Measurements from ENCODE around the gene GNG4. TPM values are rescaled to one million over a fixed set of nuclear protein-coding genes. Genes with fewer than 3 reads are reported as not detected.
"Not testable (repeated sequence)": the region's sequence is repeated elsewhere in the genome, so short reads cannot be mapped to it uniquely, and the experiment has no call there.

The GNG4 gene
- total RNA-seq, 2 donors from 2014 or later = not detected

DNA sequence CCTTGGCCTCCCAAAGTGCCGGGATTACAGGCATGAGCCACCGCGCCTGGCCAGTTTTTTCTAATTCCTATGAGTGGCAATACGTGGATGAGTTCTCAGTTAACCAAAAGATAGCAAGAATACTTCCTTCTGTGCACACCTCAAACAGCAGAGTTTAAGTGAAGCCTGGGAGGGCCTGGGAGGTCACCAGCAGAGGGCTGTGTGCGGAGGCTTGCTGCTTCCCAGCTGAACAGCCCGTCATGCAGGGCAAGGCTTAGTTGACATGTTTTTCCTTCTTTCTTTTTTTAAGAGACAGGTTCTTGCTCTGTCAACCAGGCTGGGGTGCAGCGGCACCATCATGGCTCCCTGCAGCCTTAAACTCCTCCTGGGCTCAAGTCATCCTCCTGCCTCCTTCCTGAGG, 17.8 kb downstream of the GNG4 start:
- Mint-ChIP-seq H3K27ac (no peak overlapping the region), H3K4me3 (no peak overlapping the region), H3K27me3 (peaks cover 38% of the 10 kb centered on the region), H3K4me1 (peaks cover 5% of the 10 kb centered on the region), H3K36me3 (ENCODE audit: low read depth) (peaks cover 4% of the 10 kb centered on the region)
- H3K9me3 ChIP-seq (ENCODE audit: control insufficient read depth, low read length, poor library complexity, severe bottlenecking) = no peaks in the 10 kb centered on the region
- ATAC-seq = no peak
- no peak for DNase-seq

DNA sequence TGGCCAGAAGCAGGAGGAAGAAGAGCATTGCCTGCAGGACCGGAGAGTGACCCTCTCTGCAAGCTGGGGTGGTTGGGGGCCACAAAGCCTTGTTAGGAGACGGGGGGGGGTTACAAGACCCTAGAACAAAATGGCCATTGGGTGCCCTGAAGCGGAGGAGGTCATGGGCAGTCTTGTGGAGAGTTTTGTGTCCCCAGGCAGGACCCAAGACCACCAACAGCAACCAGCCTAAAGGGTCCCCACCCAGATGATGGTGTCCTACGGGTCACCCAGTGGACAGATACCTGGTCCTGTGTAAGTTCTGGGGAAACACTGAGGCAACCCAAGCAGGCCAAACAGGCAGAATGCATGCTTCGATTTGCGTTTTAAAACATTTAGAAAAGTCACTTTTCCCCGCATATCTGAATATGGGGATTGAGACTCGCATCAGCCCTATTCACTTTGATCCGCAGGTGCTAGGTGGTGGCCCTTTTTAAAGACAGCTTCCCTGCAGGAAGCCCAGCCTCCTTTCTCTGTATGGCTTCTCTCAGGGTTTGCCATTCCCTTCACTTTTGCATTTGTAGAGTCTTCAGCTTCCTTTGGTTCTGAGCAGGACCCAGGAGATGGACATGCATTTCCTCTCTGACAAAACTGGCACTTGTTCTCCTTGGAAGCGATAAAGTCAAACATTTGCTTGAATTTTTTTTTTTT, 21.1 kb downstream of the GNG4 start:
- no peaks in the 10 kb centered on the region for H3K9me3 ChIP-seq (ENCODE audit: control insufficient read depth, low read length, poor library complexity, severe bottlenecking)
- no peak overlapping the region for H3K4me3 Mint-ChIP-seq
- H3K36me3 Mint-ChIP-seq (ENCODE audit: low read depth) = peaks cover 9% of the 10 kb centered on the region
- ATAC-seq = no peak
- no peak overlapping the region for H3K27ac Mint-ChIP-seq
- DNase-seq = no peak
- H3K27me3 Mint-ChIP-seq = peaks cover 45% of the 10 kb centered on the region
- peaks cover 5% of the 10 kb centered on the region for H3K4me1 Mint-ChIP-seq

DNA sequence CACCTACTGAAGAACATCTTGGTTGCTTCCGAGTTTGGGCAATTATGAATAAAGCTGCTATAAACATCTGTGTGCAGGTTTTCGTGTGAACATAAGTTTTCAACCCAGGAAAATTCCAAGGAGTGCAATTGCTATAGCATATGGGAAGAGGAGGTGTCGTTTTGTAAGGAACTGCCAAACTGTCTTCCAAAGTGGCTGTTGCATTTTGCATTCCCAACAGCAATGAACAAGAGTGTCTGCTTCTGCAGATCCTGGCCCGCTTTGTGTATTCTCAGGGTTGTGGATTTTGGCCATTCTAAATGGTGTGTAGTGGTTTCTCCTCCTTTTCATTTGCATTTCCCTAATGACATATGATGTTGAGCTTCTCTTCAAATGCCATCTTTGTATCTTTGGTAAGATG, 23.8 kb downstream of the GNG4 start:
- Mint-ChIP-seq H3K36me3 (ENCODE audit: low read depth) (peaks cover 10% of the 10 kb centered on the region), H3K4me1 (no peaks in the 10 kb centered on the region), H3K27me3 (peaks cover 33% of the 10 kb centered on the region), H3K27ac (no peak overlapping the region), H3K4me3 (no peak overlapping the region)
- H3K9me3 ChIP-seq (ENCODE audit: control insufficient read depth, low read length, poor library complexity, severe bottlenecking) = no peaks in the 10 kb centered on the region
- DNase-seq (no peak), ATAC-seq (no peak)

DNA sequence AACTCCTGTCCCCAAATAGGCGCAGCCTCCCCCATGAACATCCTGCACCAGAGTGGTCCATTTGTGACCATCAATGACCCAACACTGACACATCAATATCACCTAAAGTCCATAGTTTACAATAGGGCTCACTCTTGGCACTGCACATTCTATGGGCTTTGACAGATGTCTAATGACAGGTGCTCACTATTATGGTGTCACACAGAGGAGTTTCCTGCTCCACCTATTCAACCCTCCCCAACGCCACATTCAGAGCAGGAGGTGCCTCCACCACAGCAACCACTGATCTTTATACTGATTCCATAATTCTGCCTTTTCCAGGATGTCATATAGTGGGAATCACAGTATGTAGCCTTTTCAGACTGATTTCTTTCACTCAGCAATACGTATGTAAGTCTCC, 24.2 kb downstream of the GNG4 start:
- no peak for DNase-seq
- no peak for ATAC-seq
- Mint-ChIP-seq H3K4me3 (no peak overlapping the region), H3K36me3 (ENCODE audit: low read depth) (peaks cover 10% of the 10 kb centered on the region), H3K27ac (no peak overlapping the region), H3K4me1 (no peaks in the 10 kb centered on the region), H3K27me3 (peaks cover 33% of the 10 kb centered on the region)
- H3K9me3 ChIP-seq (ENCODE audit: control insufficient read depth, low read length, poor library complexity, severe bottlenecking) = no peaks in the 10 kb centered on the region

DNA sequence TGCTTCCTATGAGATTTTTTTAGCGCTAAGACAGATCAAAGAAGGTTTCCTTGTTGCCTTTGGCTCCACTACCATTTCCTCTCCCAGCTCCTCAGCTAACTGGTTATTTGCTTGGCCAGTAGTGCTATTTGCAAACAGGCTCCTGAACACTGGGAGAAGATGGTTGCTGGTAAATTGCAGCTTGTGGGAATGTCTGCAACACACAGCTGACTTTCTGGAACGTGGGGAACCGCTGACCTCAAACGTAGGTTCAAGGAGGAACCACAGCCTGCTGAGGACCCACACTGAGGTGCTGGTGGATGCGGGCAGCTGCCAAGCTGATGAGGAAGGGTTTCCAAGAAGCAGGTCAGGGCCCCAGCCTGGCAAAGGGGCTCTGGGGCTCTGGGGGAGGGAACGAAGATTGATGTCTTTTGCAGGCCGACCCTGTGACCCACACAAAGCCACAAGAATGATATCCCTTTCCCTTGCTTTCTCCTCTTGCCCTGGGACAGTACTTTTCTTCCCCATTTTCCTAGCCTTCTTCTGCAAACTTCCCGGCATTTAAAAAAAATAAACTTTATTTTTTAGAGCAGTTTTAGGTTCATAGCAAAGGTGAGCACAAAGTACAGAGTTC, 24.8 kb downstream of the GNG4 start:
- DNase-seq = no peak
- H3K9me3 ChIP-seq (ENCODE audit: control insufficient read depth, low read length, poor library complexity, severe bottlenecking) = no peaks in the 10 kb centered on the region
- Mint-ChIP-seq H3K27ac (no peak overlapping the region), H3K27me3 (peaks cover 28% of the 10 kb centered on the region), H3K36me3 (ENCODE audit: low read depth) (peaks cover 7% of the 10 kb centered on the region), H3K4me3 (no peak overlapping the region), H3K4me1 (no peaks in the 10 kb centered on the region)
- no peak for ATAC-seq

DNA sequence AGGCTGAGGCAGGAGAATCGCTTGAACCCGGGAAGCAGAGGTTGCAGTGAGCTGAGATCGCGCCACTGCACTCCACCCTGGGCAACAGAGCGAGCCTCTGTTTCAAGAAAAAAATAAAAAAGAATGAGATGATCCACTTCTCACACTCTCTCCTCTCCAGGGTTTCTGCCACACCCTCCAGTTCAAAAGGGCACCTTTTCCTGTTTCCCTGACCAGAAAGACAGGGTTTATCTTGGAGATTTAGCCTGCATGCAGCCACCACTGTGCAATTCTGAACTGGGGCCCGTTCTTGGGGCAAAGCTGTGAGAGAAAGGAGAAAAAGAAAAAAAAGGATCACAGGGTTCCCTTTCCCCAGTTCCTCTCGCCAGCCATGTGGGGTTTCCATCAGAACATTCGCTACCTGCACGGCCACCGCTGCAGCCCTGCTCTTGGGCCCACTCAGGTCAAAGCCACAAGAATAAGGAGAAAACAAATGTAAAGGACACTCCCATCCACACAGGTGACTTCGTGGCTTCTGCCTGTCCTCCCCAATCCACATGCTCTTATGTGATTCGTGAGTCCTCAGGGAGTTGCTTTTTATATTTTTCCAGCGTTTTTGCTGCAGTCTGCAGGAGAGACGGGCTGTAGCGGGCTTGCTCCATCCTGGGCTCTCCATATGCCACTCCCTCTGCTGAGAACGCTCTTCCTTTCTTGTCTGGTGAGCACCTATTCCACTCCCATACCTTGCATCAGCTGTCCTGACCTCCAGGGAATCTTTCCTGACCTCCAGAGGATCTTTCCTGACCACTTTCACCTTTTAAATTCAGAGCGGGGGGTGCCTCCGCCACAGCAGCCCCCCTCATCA, 26.4 kb downstream of the GNG4 start:
- DNase-seq (no peak), ATAC-seq (no peak)
- Mint-ChIP-seq H3K4me3 (no peak overlapping the region), H3K4me1 (no peaks in the 10 kb centered on the region), H3K36me3 (ENCODE audit: low read depth) (peaks cover 6% of the 10 kb centered on the region), H3K27me3 (peaks cover 24% of the 10 kb centered on the region), H3K27ac (no peak overlapping the region)
- no peaks in the 10 kb centered on the region for H3K9me3 ChIP-seq (ENCODE audit: control insufficient read depth, low read length, poor library complexity, severe bottlenecking)

DNA sequence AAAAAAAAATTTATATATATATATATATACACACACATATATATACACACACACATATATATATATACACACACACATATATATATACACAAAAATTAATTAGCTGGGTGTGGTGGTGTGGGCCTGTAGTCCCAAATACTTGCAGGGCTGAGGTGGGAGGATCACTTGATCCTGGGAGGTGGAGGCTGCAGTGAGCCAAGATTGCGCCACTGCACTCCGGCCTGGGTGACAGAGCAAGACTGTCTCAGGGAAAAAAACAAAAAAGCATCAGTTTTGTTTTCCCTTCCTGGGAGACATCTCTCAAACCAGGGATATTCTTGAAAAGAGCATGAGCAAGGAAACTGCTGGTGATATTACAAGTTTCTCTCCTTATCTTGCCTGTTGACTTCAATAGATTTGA, 30.4 kb downstream of the GNG4 start:
- not testable (repeated sequence) for ATAC-seq; H3K36me3 Mint-ChIP-seq (ENCODE audit: low read depth); H3K27ac Mint-ChIP-seq; DNase-seq; H3K4me1 Mint-ChIP-seq; H3K9me3 ChIP-seq (ENCODE audit: control insufficient read depth, low read length, poor library complexity, severe bottlenecking); H3K4me3 Mint-ChIP-seq
- H3K27me3 Mint-ChIP-seq = peaks cover 27% of the 10 kb centered on the region

DNA sequence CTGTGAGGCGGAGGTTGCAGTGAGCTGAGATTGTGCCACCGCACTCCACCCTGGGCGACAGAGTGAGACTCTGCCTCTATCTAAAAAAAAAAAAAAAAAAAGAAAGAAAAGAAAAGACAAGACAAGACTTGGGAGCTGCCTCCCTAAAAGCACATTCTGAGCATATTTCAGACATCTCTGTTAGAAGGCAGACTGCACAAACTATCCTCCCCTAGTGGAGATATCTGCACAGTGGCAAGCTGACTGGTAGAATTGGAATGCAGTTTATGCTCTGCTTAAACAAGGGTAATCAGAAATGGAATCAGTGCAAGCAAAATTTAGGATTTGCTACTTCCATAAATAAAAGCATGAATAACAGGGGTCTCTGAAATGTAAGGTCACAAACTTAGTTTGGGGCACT, 31.8 kb downstream of the GNG4 start:
- H3K27ac Mint-ChIP-seq = no peak overlapping the region
- peaks cover 18% of the 10 kb centered on the region for H3K27me3 Mint-ChIP-seq
- H3K4me3 Mint-ChIP-seq = no peak overlapping the region
- no peaks in the 10 kb centered on the region for H3K9me3 ChIP-seq (ENCODE audit: control insufficient read depth, low read length, poor library complexity, severe bottlenecking)
- DNase-seq (no peak), ATAC-seq (no peak)
- no peaks in the 10 kb centered on the region for H3K36me3 Mint-ChIP-seq (ENCODE audit: low read depth)
- H3K4me1 Mint-ChIP-seq = no peaks in the 10 kb centered on the region

DNA sequence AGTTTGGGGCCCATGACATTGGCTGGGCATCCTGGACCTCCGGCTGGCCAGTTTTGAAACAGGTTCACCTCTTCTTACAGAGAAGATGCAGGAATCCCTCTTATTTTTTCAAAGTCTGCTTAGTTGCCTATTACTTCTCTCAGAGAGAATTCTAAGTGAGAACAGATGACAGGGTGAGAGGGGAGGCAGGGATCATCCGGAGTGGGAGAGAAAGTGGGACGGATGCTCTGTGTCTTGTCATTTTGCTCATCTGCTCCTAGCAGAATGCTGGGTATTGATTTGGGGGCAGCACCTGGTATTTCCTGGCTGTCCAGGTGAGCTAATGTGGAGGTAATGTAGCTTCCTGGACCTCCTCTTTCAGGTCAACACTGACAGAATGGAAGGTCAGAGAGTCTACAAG, 32.4 kb downstream of the GNG4 start:
- Mint-ChIP-seq H3K27me3 (peaks cover 17% of the 10 kb centered on the region), H3K4me1 (no peaks in the 10 kb centered on the region), H3K4me3 (no peak overlapping the region), H3K27ac (no peak overlapping the region), H3K36me3 (ENCODE audit: low read depth) (no peaks in the 10 kb centered on the region)
- no peaks in the 10 kb centered on the region for H3K9me3 ChIP-seq (ENCODE audit: control insufficient read depth, low read length, poor library complexity, severe bottlenecking)
- ATAC-seq (no peak), DNase-seq (no peak)

DNA sequence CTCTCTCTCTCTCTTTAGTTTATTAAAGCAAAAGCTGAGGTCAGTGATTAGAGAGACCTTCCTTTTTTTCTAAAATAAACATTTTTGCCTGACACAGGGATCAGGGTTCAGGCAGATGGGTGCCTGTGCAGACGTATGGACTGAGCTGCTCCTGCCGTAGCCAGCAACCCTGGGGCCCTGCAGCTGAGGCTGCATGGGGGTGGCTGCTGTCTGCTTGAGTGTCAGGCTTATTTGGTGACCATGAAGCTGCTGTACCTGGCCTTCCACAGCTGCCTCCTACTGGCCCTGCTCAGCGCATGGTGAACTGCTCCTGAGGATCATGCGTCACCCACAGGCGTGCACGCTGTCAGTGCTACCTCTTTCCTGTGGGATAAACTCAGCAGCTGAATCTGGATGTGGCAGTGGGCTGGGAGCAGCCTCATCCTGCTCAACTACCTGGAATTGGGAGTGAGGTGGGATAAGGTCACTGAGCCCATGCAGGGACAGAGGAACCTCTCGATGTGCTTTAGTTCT, 35.1 kb downstream of the GNG4 start:
- H3K27me3 Mint-ChIP-seq = peaks cover 19% of the 10 kb centered on the region
- no peak overlapping the region for H3K27ac Mint-ChIP-seq
- ATAC-seq (no peak), DNase-seq (no peak)
- no peaks in the 10 kb centered on the region for H3K4me1 Mint-ChIP-seq
- no peaks in the 10 kb centered on the region for H3K36me3 Mint-ChIP-seq (ENCODE audit: low read depth)
- H3K9me3 ChIP-seq (ENCODE audit: control insufficient read depth, low read length, poor library complexity, severe bottlenecking) = no peaks in the 10 kb centered on the region
- H3K4me3 Mint-ChIP-seq = no peak overlapping the region

DNA sequence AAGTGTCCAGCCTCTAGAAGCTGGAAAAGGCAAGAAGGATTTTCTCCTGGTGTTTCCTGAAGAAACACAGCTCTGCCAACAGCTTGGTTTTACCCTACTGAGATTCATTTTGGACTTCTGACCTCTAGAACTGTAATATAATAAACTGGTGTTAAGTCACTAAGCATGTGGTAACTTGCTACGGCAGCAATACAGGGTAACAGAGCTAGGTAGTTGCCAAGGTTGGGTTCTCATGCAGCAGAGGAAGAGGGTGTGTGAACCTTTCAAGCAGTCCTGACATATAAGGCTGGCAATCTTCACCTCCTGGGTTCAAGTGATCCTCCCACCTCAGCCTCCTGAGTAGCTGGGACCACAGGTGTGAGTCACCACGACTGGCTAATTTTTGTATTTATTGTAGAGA, 36.0 kb downstream of the GNG4 start:
- no peak for DNase-seq
- Mint-ChIP-seq H3K36me3 (ENCODE audit: low read depth) (no peaks in the 10 kb centered on the region), H3K27me3 (peaks cover 19% of the 10 kb centered on the region), H3K4me3 (no peak overlapping the region), H3K27ac (no peak overlapping the region), H3K4me1 (no peaks in the 10 kb centered on the region)
- no peak for ATAC-seq
- no peaks in the 10 kb centered on the region for H3K9me3 ChIP-seq (ENCODE audit: control insufficient read depth, low read length, poor library complexity, severe bottlenecking)

DNA sequence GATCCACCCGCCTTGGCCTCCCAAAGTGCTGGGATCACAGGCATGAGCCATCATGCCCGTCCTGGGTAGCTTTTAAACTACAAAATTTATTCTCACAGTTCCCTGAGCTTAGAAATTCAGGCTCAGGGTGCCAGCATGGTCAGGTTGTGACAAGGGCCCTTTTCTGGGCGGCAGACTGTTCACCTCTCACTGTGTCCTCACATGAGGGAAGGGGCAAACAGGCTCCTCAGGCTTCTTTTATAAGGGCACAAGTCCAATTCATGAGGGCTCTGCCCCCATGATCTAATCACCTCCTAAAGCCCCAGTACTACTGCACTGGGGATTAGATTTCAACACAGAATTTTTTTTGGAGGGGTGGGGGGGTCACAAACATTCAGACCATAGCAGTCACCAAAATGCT, 36.8 kb downstream of the GNG4 start:
- DNase-seq = no peak
- no peaks in the 10 kb centered on the region for H3K9me3 ChIP-seq (ENCODE audit: control insufficient read depth, low read length, poor library complexity, severe bottlenecking)
- Mint-ChIP-seq H3K4me1 (no peaks in the 10 kb centered on the region), H3K27ac (no peak overlapping the region), H3K27me3 (peaks cover 19% of the 10 kb centered on the region), H3K36me3 (ENCODE audit: low read depth) (no peaks in the 10 kb centered on the region), H3K4me3 (no peak overlapping the region)
- ATAC-seq = no peak

DNA sequence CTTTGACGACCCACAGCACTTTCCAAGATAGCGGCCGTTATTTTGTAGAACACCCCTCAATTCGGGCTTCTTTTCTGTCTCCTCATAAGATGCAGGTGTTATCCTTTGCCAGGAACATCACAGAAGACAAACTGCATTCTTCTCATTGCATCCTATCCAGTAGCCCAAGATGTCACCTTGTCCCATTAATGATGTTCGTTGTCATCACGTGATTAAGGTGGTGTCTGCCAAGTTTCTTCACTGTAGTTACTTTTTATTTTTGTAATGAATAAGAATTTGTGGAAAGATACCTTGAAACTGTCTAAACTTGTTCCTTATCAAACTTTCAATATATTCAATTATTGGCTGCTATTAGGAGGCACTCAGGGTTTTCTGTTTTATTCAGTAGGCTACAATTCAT, 39.4 kb downstream of the GNG4 start:
- H3K27me3 Mint-ChIP-seq = peaks cover 14% of the 10 kb centered on the region
- H3K4me1 Mint-ChIP-seq = no peaks in the 10 kb centered on the region
- no peak overlapping the region for H3K4me3 Mint-ChIP-seq
- H3K27ac Mint-ChIP-seq = no peak overlapping the region
- ATAC-seq (no peak), DNase-seq (no peak)
- H3K36me3 Mint-ChIP-seq (ENCODE audit: low read depth) = no peaks in the 10 kb centered on the region
- H3K9me3 ChIP-seq (ENCODE audit: control insufficient read depth, low read length, poor library complexity, severe bottlenecking) = no peaks in the 10 kb centered on the region
